CD4-positive, alpha-beta memory T cell (primary cell): ENCODE results near the gene USP3. TPM values are rescaled to one million over a fixed set of nuclear protein-coding genes. Genes with fewer than 3 reads are reported as not detected.

ENCODE experiments used
- CTCF ChIA-PET: fragments of 350-600 bp; sonication (Branson Sonifier 250); formaldehyde crosslinking; loops from one replicate; lab custom pipeline; 2021; ENCODE audit warnings: inconsistent platforms; ENCODE audit not compliant: partially characterized antibody; lab: Charles Lee
- POLR2A ChIA-PET: fragments of 350-600 bp; sonication (Branson Sonifier 250); formaldehyde crosslinking; loops from one replicate; lab custom pipeline; 2021; ENCODE audit not compliant: partially characterized antibody; lab: Charles Lee
- DNase-seq, 5 donors: peaks; one replicate each; pipeline versions ENCODE4 v3.0.0 to v3.0.0-alpha.2; 2020 to 2022; ENCODE audit warnings: mixed read lengths in 1 of 5
- H3K27ac ChIP-seq: one replicate; pipeline ENCODE4 v1.7.0; 2013; ENCODE audit warnings: low read depth, low read length
- H3K27me3 ChIP-seq: 2 replicates; pipeline ENCODE4 v1.7.0; 2013; ENCODE audit warnings: mild to moderate bottlenecking, low read length, moderate library complexity; ENCODE audit not compliant: insufficient read depth
- H3K36me3 ChIP-seq: 2 replicates; pipeline ENCODE4 v1.7.0; 2013; ENCODE audit warnings: mild to moderate bottlenecking, low read length, moderate library complexity; ENCODE audit not compliant: insufficient read depth
- H3K4me1 ChIP-seq: 2 replicates; pipeline ENCODE4 v1.7.0; 2013; ENCODE audit warnings: mild to moderate bottlenecking, low read length, moderate library complexity; ENCODE audit not compliant: insufficient read depth
- H3K4me3 ChIP-seq, 2 donors: one replicate each; pipeline ENCODE4 v1.7.0; 2013; ENCODE audit warnings: low read length in 2 of 2, mild to moderate bottlenecking in 1 of 2
- H3K9me3 ChIP-seq, 2 donors: one replicate each; pipeline ENCODE4 v1.7.0; 2013; ENCODE audit warnings: low read length in 2 of 2, control low read depth in 1 of 2; ENCODE audit not compliant: control insufficient read depth in 1 of 2
- H3K27ac Mint-ChIP-seq, 7 donors: one replicate each; pipeline ENCODE4 v1.8.0; 2020 to 2021; ENCODE audit warnings: mixed read lengths in 7 of 7, mild to moderate bottlenecking in 6 of 7, inconsistent platforms in 3 of 7, moderate library complexity in 3 of 7
- H3K27me3 Mint-ChIP-seq, 2 donors: one replicate each; pipeline ENCODE4 v1.8.0; 2020 to 2021; ENCODE audit warnings: mixed read lengths in 2 of 2
- H3K36me3 Mint-ChIP-seq, 2 donors: one replicate each; pipeline ENCODE4 v1.8.0; 2020 to 2021; ENCODE audit warnings: mixed read lengths in 2 of 2, inconsistent platforms in 1 of 2, mild to moderate bottlenecking in 1 of 2
- H3K4me1 Mint-ChIP-seq, 4 donors: one replicate each; pipeline ENCODE4 v1.8.0; 2020 to 2021; ENCODE audit warnings: mixed read lengths in 4 of 4, mild to moderate bottlenecking in 1 of 4
- H3K4me3 Mint-ChIP-seq, 8 donors: one replicate each; pipeline ENCODE4 v1.8.0; 2020 to 2021; ENCODE audit warnings: mixed read lengths in 8 of 8, mild to moderate bottlenecking in 7 of 8, moderate library complexity in 6 of 8, inconsistent platforms in 3 of 8
- H3K9me3 Mint-ChIP-seq, 8 donors: one replicate each; pipeline ENCODE4 v1.8.0; 2020 to 2021; ENCODE audit warnings: mixed read lengths in 8 of 8, mild to moderate bottlenecking in 5 of 8, inconsistent platforms in 3 of 8, moderate library complexity in 1 of 8
- intact Hi-C: fragments of 100-400 bp; cut with micrococcal nuclease; formaldehyde crosslinking; loops from one replicate; pipeline ENCODE4 v1.15.1; 2023
- polyA plus RNA-seq, 2 donors: library from polyadenylated mRNA; unstranded; fragments of 300-500 nt; fragmentation: Illumina TruSeq; gene quantifications; one replicate each; pipeline ENCODE4 v1.2.3, GENCODE V29; 2021
- total RNA-seq, 2 experiments: library from RNA; stranded (reverse); gene quantifications; one replicate each; pipeline ENCODE4 v1.2.3, GENCODE V29; 2021

The USP3 gene
- total and polyA plus RNA-seq, 4 experiments from 2014 or later: 61.6 to 159 (median 112) TPM

- H3K9me3 Mint-ChIP-seq: no peaks in the 10 kb centered on the region
- Histone ChIP-seq H3K4me1 (peaks cover 29% of the 10 kb centered on the region), H3K36me3 (no peaks in the 10 kb centered on the region), H3K27ac (no peak overlapping the region), H3K4me3 (no peak overlapping the region), H3K9me3 (no peaks in the 10 kb centered on the region), H3K27me3 (no peaks in the 10 kb centered on the region)
- no peak for DNase-seq
- peak overlapping the region in 5 of 8 donors; percentile 51 to 58 (median 52) for H3K4me3 Mint-ChIP-seq
- intact Hi-C loops: loop anchor here (2.0 to 10.0 kb wide), 4 partner anchors 37 to 78 kb away; partner anchors contain the start of gene FBXL22
- H3K27me3 Mint-ChIP-seq: no peaks in the 10 kb centered on the region
- H3K27ac Mint-ChIP-seq: peak overlapping the region; percentile 4 to 81 (median 58)
- POLR2A ChIA-PET: interaction anchor here (1.0 to 4.0 kb wide), 6 partner anchors 8 to 57 kb away, joined by 3 to 24 read pairs (median 4); partner anchors contain the start of gene USP3
- peaks cover 19 to 59% of the 10 kb centered on the region in 2 donors for H3K36me3 Mint-ChIP-seq
- H3K4me1 Mint-ChIP-seq: peaks cover 40 to 69% (median 47%) of the 10 kb centered on the region in 4 donors
- CTCF ChIA-PET: interaction anchor here (0.6 to 4.0 kb wide), 10 partner anchors 8 to 526 kb away, joined by 3 to 18 read pairs (median 4); no protein-coding TSS in a partner anchor
These were observed 40.0 kb downstream of the USP3 start for GRCh38 chr15:63544258-63545026.

GRCh38 chr15:63545520-63545919 lies 41.1 kb downstream of the USP3 start:
- H3K27ac Mint-ChIP-seq: peak overlapping the region in 2 of 7 donors; percentile 57 to 65
- no peaks in the 10 kb centered on the region for H3K36me3 ChIP-seq

GRCh38 chr15:63551400-63551799 lies 47.0 kb downstream of the USP3 start:
- no peaks in the 10 kb centered on the region for H3K27me3 Mint-ChIP-seq
- H3K36me3 Mint-ChIP-seq: peaks cover 11 to 47% of the 10 kb centered on the region in 2 donors
- intact Hi-C loops: no loop called here
- ChIA-PET CTCF (interaction anchor here (1.5 to 2.4 kb wide), 2 partner anchors 64 to 85 kb away, joined by 6 to 10 read pairs; no protein-coding TSS in a partner anchor), POLR2A (interaction anchor here (2.0 kb wide), 1 partner anchor 47 kb away, joined by 17 read pairs; the partner anchor contains the start of gene USP3)
- H3K27ac Mint-ChIP-seq: no peak overlapping the region
- H3K9me3 ChIP-seq: no peaks in the 10 kb centered on the region
- no peak overlapping the region for H3K4me3 Mint-ChIP-seq
- H3K4me1 Mint-ChIP-seq: peaks cover 34 to 65% (median 47%) of the 10 kb centered on the region in 4 donors
- H3K36me3 ChIP-seq: peaks cover 2% of the 10 kb centered on the region
- no peaks in the 10 kb centered on the region for H3K27me3 ChIP-seq
- H3K4me1 ChIP-seq: peaks cover 42% of the 10 kb centered on the region
- no peak overlapping the region for H3K27ac ChIP-seq
- DNase-seq: no peak
- H3K4me3 ChIP-seq: no peak overlapping the region
- no peaks in the 10 kb centered on the region for H3K9me3 Mint-ChIP-seq

More at GRCh38 chr15:63545520-63545919, 41.1 kb downstream of the USP3 start:
- no peaks in the 10 kb centered on the region for H3K27me3 ChIP-seq
- ChIA-PET CTCF (interaction anchor here (1.0 to 4.0 kb wide), 10 partner anchors 11 to 524 kb away, joined by 3 to 18 read pairs (median 4); no protein-coding TSS in a partner anchor), POLR2A (interaction anchor here (1.0 to 4.0 kb wide), 5 partner anchors 9 to 66 kb away, joined by 3 to 24 read pairs (median 4); partner anchors contain the start of gene USP3)
- peaks cover 29% of the 10 kb centered on the region for H3K4me1 ChIP-seq
- H3K9me3 ChIP-seq: no peaks in the 10 kb centered on the region
- H3K27ac ChIP-seq: no peak overlapping the region
- H3K27me3 Mint-ChIP-seq: no peaks in the 10 kb centered on the region
- no peaks in the 10 kb centered on the region for H3K9me3 Mint-ChIP-seq
- H3K4me3 ChIP-seq: no peak overlapping the region
- no peak for DNase-seq
- no peak overlapping the region for H3K4me3 Mint-ChIP-seq
- peaks cover 36 to 69% (median 43%) of the 10 kb centered on the region in 4 donors for H3K4me1 Mint-ChIP-seq
- peaks cover 9 to 55% of the 10 kb centered on the region in 2 donors for H3K36me3 Mint-ChIP-seq
- intact Hi-C loops: loop anchor here (2.0 to 10.0 kb wide), 2 partner anchors 49 to 79 kb away; partner anchors contain the start of gene FBXL22

DNA sequence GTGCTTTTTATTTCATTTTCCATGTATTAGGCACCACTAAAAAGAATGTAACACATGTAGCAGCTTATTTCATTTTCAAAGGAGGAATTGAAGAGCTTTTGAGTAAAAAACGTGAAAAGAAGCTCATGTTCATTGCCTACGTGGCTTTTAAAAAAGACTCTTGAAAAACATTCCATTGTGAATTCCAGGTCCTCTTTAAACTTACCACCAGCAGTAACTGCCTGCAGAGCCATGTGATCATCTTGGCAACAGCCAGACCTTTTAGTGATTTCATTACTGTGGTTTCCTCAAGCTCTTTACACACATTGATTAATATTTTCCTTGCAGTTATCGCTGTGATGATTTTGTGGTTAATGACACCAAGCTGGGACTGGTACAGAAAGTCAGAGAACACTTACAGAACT lies 49.0 kb downstream of the USP3 start:
- CTCF ChIA-PET: interaction anchor here (1.0 to 2.4 kb wide), 11 partner anchors 9 to 89 kb away, joined by 3 to 19 read pairs (median 6); no protein-coding TSS in a partner anchor
- POLR2A ChIA-PET: interaction anchor here (0.9 to 2.1 kb wide), 8 partner anchors 9 to 66 kb away, joined by 3 to 12 read pairs (median 6); no protein-coding TSS in a partner anchor
- peaks cover 34 to 60% (median 49%) of the 10 kb centered on the region in 4 donors for H3K4me1 Mint-ChIP-seq
- peak overlapping the region in 6 of 7 donors; percentile 19 to 79 (median 54) for H3K27ac Mint-ChIP-seq
- Histone ChIP-seq H3K4me3 (no peak overlapping the region), H3K27me3 (no peaks in the 10 kb centered on the region), H3K9me3 (no peaks in the 10 kb centered on the region), H3K4me1 (peaks cover 42% of the 10 kb centered on the region), H3K27ac (peak overlapping the region; percentile 9), H3K36me3 (peaks cover 10% of the 10 kb centered on the region)
- H3K4me3 Mint-ChIP-seq: peak overlapping the region in 2 of 8 donors; percentile 26 to 53
- peak in 2 of 5 donors; percentile 9 for DNase-seq
- peaks cover 26 to 53% of the 10 kb centered on the region in 2 donors for H3K36me3 Mint-ChIP-seq
- H3K27me3 Mint-ChIP-seq: no peaks in the 10 kb centered on the region
- intact Hi-C loops: no loop called here
- H3K9me3 Mint-ChIP-seq: no peaks in the 10 kb centered on the region

DNA sequence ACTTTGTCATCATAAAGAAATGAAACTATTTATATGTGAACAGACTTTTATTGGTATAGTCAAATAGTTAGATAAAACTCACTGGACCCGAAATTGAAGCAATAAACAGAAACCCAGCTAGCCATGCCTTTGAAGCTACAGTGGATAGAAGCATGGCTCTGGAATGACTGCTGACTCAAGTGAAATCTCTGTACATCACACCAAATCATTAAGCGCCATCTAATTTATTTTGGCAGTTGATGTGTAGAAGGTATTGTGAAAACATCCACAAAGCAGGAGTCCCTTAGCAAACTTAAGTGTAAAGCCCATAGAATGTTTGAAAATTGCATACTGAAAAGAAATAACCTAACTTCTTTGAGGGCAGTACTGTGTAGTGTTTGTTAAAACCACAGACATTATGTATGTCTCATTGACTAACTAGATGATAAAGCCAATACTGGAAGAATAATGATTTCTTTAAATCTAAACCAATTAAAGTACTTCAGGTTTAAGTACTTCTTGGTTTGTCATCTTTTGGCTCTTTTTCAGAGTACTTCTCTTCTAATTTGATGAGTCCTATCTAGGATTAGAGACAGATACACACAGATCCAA lies 50.0 kb downstream of the USP3 start:
- DNase-seq: no peak
- no peaks in the 10 kb centered on the region for H3K27me3 Mint-ChIP-seq
- no peak overlapping the region for H3K27ac ChIP-seq
- H3K4me1 Mint-ChIP-seq: peaks cover 36 to 63% (median 48%) of the 10 kb centered on the region in 4 donors
- peaks cover 42% of the 10 kb centered on the region for H3K4me1 ChIP-seq
- no peaks in the 10 kb centered on the region for H3K9me3 Mint-ChIP-seq
- intact Hi-C loops: no loop called here
- H3K27me3 ChIP-seq: no peaks in the 10 kb centered on the region
- no peaks in the 10 kb centered on the region for H3K9me3 ChIP-seq
- H3K36me3 Mint-ChIP-seq: peaks cover 33 to 60% of the 10 kb centered on the region in 2 donors
- ChIA-PET CTCF (interaction anchor here (1.0 to 2.4 kb wide), 8 partner anchors 9 to 88 kb away, joined by 3 to 19 read pairs (median 7); no protein-coding TSS in a partner anchor), POLR2A (interaction anchor here (0.9 to 2.1 kb wide), 7 partner anchors 10 to 67 kb away, joined by 3 to 12 read pairs (median 6); no protein-coding TSS in a partner anchor)
- peaks cover 16% of the 10 kb centered on the region for H3K36me3 ChIP-seq
- peak overlapping the region in 6 of 7 donors; percentile 21 to 73 (median 62) for H3K27ac Mint-ChIP-seq
- peak overlapping the region in 1 of 8 donors; percentile 5 for H3K4me3 Mint-ChIP-seq
- H3K4me3 ChIP-seq: no peak overlapping the region

DNA sequence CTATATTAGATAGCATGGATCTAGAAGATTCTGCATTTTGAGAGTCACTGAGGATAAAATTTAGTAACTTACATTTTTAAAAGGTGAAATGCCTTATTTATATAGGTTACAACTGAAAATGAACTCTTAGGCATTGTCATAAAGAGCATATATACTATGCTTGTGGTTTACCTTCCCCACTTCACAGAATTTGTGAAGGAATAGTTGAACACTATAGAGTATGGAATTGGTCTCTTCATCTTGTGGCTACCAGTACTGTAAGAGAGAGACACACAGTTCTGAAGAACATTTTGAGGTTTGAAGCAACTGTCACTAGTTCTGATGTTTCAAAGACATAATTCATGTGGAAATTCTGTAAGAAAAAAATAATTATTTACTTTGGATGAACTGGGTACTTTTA lies 51.1 kb downstream of the USP3 start:
- intact Hi-C loops: no loop called here
- H3K9me3 Mint-ChIP-seq: no peaks in the 10 kb centered on the region
- Histone ChIP-seq H3K4me3 (no peak overlapping the region), H3K4me1 (peaks cover 42% of the 10 kb centered on the region), H3K9me3 (no peaks in the 10 kb centered on the region), H3K36me3 (peaks cover 21% of the 10 kb centered on the region), H3K27ac (no peak overlapping the region), H3K27me3 (no peaks in the 10 kb centered on the region)
- CTCF ChIA-PET: interaction anchor here (3.1 kb wide), 1 partner anchor 89 kb away, joined by 14 read pairs; no protein-coding TSS in a partner anchor
- POLR2A ChIA-PET: interaction anchor here (1.5 kb wide), 1 partner anchor 51 kb away, joined by 6 read pairs; the partner anchor contains the start of gene USP3
- peak overlapping the region in 4 of 7 donors; percentile 46 to 73 (median 56) for H3K27ac Mint-ChIP-seq
- H3K36me3 Mint-ChIP-seq: peaks cover 40 to 63% of the 10 kb centered on the region in 2 donors
- no peak for DNase-seq
- H3K4me3 Mint-ChIP-seq: no peak overlapping the region
- no peaks in the 10 kb centered on the region for H3K27me3 Mint-ChIP-seq
- H3K4me1 Mint-ChIP-seq: peaks cover 32 to 57% (median 46%) of the 10 kb centered on the region in 4 donors
